Psoas muscle (tissue), 8 donors: ENCODE data around the gene SLC22A31. TPM values are rescaled to one million over a fixed set of nuclear protein-coding genes. Genes with fewer than 3 reads are reported as not detected.
A peak's percentile ranks its signal among the peaks of the same experiment; 100 is the strongest.

Experiments used
- ATAC-seq, 4 donors: fragments of 200-7000 bp; cut with Tn5 transposase; one replicate each; pipeline ENCODE4 v1.9.1; 2020; ENCODE audit warnings: moderate library complexity in 3 of 4, mild to moderate bottlenecking in 2 of 4
- DNase-seq, 2 donors: peaks; one replicate each; pipeline ENCODE4 v3.0.0-alpha.2; 2020
- H3K27ac ChIP-seq: fragments of 200-600 bp; one replicate; pipeline ENCODE4 v1.8.0; 2022
- H3K27me3 ChIP-seq, 3 donors: fragments of 200-600 bp in 1 of 3; one replicate each; pipeline versions ENCODE4 v1.6.1 to v1.8.0; 2013 to 2022; ENCODE audit warnings: low read length in 2 of 3, mild to moderate bottlenecking in 2 of 3, moderate library complexity in 1 of 3; ENCODE audit not compliant: insufficient read depth in 3 of 3
- H3K36me3 ChIP-seq, 2 donors: fragments of 200-600 bp in 1 of 2; one replicate each; pipeline versions ENCODE4 v1.6.1 to v1.8.0; 2013 to 2022; ENCODE audit warnings: low read depth in 1 of 2, mild to moderate bottlenecking in 1 of 2, moderate library complexity in 1 of 2; ENCODE audit not compliant: insufficient read depth in 1 of 2
- H3K4me1 ChIP-seq: fragments of 200-600 bp; one replicate; pipeline ENCODE4 v1.8.0; 2022
- H3K4me3 ChIP-seq: fragments of 200-600 bp; one replicate; pipeline ENCODE4 v1.8.0; 2022; ENCODE audit warnings: mild to moderate bottlenecking
- H3K9me3 ChIP-seq: fragments of 200-600 bp; one replicate; pipeline ENCODE4 v1.8.0; 2022
- CTCF ChIP-seq: fragments of 200-600 bp; IDR thresholded peaks from one replicate; pipeline ENCODE4 v1.8.0; 2022; ENCODE audit warnings: antibody characterized with exemption
- WGBS, 3 donors: extraction: QIAGEN DNeasy Blood & Tissue Kit; methylation state at CpG; one replicate each; pipeline versions ENCODE4 v1.1.6 to v1.1.7; 2013; 5-methylcytosine and 5-hydroxymethylcytosine counted together
- intact Hi-C, 2 donors: fragments of 100-400 bp; cut with DNase I; formaldehyde crosslinking; loops; one replicate each; pipeline versions ENCODE4 v1.11.0 to v1.14.2; 2022
- polyA plus RNA-seq, 3 donors: library from polyadenylated mRNA; stranded (reverse); fragments of 200-250 nt; gene quantifications; one replicate each; pipeline ENCODE4 v1.2.3, GENCODE V29; 2013
- total RNA-seq, 4 donors: library from RNA; stranded (reverse); fragmentation: NEBNext Ultra II Directional in 2 of 4; extraction: Animal tissue kit (Norgen Biotek cat#: 25700) in 2 of 4; gene quantifications; one replicate each; pipeline versions ENCODE4 v1.2.1 to v1.2.4, GENCODE V29; 2021 to 2023
- donor health status: healthy with polysubstance abuse.
- donor health status: DM: no; HTN: no; CAD: no; lungs with moderate emphysema.
- donor health status: Bipolar disorder and iron deficiency.
- donor health status: healthy.
- donor health status: DM: yes; HTN: yes; CAD: no.
- donor health status: DM: no; HTN: no; CAD: no.
- donor health status: DM: no; HTN: no; CAD: no.
- donor health status: DM: yes; HTN: yes; CAD: no.

Gene SLC22A31
- total and polyA plus RNA-seq, 7 donors = 0.03 TPM; not detected in 6

GRCh38 chr16:89170346-89171215 lies 29.8 kb downstream of the SLC22A31 start:
- no peak for ATAC-seq
- peaks cover 34% of the 10 kb centered on the region for H3K4me1 ChIP-seq
- H3K27me3 ChIP-seq = peaks cover 0 to 17% (median 0%) of the 10 kb centered on the region in 3 donors

GRCh38 chr16:89169778-89170177 lies 30.6 kb downstream of the SLC22A31 start:
- H3K4me1 ChIP-seq = peaks cover 26% of the 10 kb centered on the region
- peaks cover 0 to 17% (median 0%) of the 10 kb centered on the region in 3 donors for H3K27me3 ChIP-seq
- 84 to 89% (median 88%) methylated on average over 12 to 14 of the region's 14 CpGs for WGBS, 3 donors

More at GRCh38 chr16:89170346-89171215, 29.8 kb downstream of the SLC22A31 start:
- WGBS, 3 donors = 36 to 43% (median 41%) methylated on average over 32 to 34 of the region's 34 CpGs
- H3K9me3 ChIP-seq = no peaks in the 10 kb centered on the region
- no peaks in the 10 kb centered on the region for H3K36me3 ChIP-seq
- H3K4me3 ChIP-seq = peak overlapping the region; percentile 43
- H3K27ac ChIP-seq = no peak overlapping the region
- intact Hi-C loops = loop anchor here in 1 of 2 donors (5.0 kb wide), 1 partner anchor 47 kb away; the partner anchor contains the start of gene ZNF778
- DNase-seq = peak in 1 of 2 donors; percentile 63
- no peak for TF ChIP-seq CTCF

GRCh38 chr16:89168381-89169189 lies 31.8 kb downstream of the SLC22A31 start:
- no peak overlapping the region for H3K4me3 ChIP-seq
- 70 to 76% (median 75%) methylated on average over 22 to 23 of the region's 23 CpGs for WGBS, 3 donors
- ATAC-seq (no peak), DNase-seq (peak in 1 of 2 donors; percentile 45)
- H3K27ac ChIP-seq = no peak overlapping the region
- no peak for TF ChIP-seq CTCF
- no peaks in the 10 kb centered on the region for H3K9me3 ChIP-seq
- peaks cover 0 to 22% (median 2%) of the 10 kb centered on the region in 3 donors for H3K27me3 ChIP-seq
- no peaks in the 10 kb centered on the region for H3K36me3 ChIP-seq
- intact Hi-C loops = loop anchor here (2.0 to 5.0 kb wide), 4 partner anchors 226 to 431 kb away; no protein-coding TSS in a partner anchor
- H3K4me1 ChIP-seq = peaks cover 14% of the 10 kb centered on the region

More at GRCh38 chr16:89169778-89170177, 30.6 kb downstream of the SLC22A31 start:
- Histone ChIP-seq H3K4me3 (no peak overlapping the region), H3K27ac (no peak overlapping the region), H3K36me3 (no peaks in the 10 kb centered on the region), H3K9me3 (no peaks in the 10 kb centered on the region)
- ATAC-seq = no peak
- peak in 1 of 2 donors; percentile 51 for DNase-seq
- intact Hi-C loops = loop anchor here (2.0 to 5.0 kb wide), 5 partner anchors 48 to 432 kb away; partner anchors contain the start of gene ZNF778 (in 1 of the 2)
- TF ChIP-seq CTCF = no peak

DNA sequence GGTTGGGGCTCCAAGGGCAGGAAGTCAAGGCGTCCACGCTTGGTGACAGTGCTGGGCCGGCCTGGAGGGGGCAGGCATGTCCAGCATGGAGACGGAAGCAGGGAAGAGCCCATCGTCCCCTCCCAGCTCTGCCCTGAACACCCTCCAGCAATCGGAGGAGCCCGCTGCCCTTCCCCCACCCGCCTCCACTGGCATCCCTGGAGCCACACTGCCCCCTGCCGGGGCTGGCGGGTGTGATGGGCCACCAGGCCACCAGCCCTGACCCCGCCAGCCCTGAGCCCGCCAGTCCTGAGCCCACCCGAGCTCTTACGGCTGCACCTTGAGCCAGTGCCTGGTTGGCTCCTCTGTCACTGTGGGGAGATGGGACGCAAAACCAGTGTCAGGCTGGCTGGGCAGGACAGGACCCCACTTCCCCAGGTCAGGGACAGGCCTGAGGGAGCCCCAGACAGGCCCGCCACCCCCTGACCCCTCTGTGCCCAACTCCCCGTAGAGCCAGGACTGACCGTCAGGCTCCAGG lies 32.9 kb downstream of the SLC22A31 start:
- Histone ChIP-seq H3K9me3 (no peaks in the 10 kb centered on the region), H3K4me1 (peaks cover 4% of the 10 kb centered on the region), H3K36me3 (no peaks in the 10 kb centered on the region), H3K27me3 (peaks cover 0 to 28% (median 2%) of the 10 kb centered on the region in 3 donors), H3K4me3 (no peak overlapping the region), H3K27ac (no peak overlapping the region)
- WGBS, 3 donors = 17 to 22% (median 17%) methylated on average over 11 to 18 of the region's 18 CpGs
- intact Hi-C loops = loop anchor here (2.0 to 5.0 kb wide), 4 partner anchors 225 to 430 kb away; no protein-coding TSS in a partner anchor
- ATAC-seq (peak; percentile 53 to 68 (median 56)), DNase-seq (peak; percentile 86 to 93)
- TF ChIP-seq CTCF = peak; percentile 80
